D721Med (cell line): ENCODE measurements around the gene CKAP2L.
A peak's percentile ranks its signal among the peaks of the same experiment; 100 is the strongest.

Experiments used
- DNase-seq: peaks from one replicate; pipeline ENCODE4 v3.0.0; 2011; ENCODE audit warnings: low spot score; ENCODE audit not compliant: insufficient read length
- FAIRE-seq: peaks from 2 replicates; lab custom pipeline; 2011; peaks lifted over from hg19 to GRCh38; lab: Jason Lieb, UNC
- CTCF ChIP-seq: IDR thresholded peaks from 2 replicates; pipeline ENCODE4 v1.5.1; 2012; ENCODE audit warnings: mild to moderate bottlenecking, control low read depth; ENCODE audit not compliant: insufficient read depth; ENCODE audit errors: missing control alignments

Gene CKAP2L

GRCh38 chr2:112764071-112765044 is at the start of gene CKAP2L:
TSS of gene CKAP2L (minus strand) at chr2:112764609. CDS start at chr2:112764598, 11 bp downstream.
- DNase-seq (peak; percentile 92), FAIRE-seq (no peak)
- no peak for TF ChIP-seq CTCF

GRCh38 chr2:112813280-112813966 is 49.0 kb upstream of the CKAP2L start:
- FAIRE-seq (no peak), DNase-seq (no peak)
- TF ChIP-seq CTCF = no peak

GRCh38 chr2:112812318-112813267 is 48.2 kb upstream of the CKAP2L start:
- no peak for TF ChIP-seq CTCF
- no peak for FAIRE-seq

GRCh38 chr2:112811841-112812306 is 47.5 kb upstream of the CKAP2L start:
- no peak for TF ChIP-seq CTCF

More at GRCh38 chr2:112812318-112813267, 48.2 kb upstream of the CKAP2L start:
- no peak for DNase-seq

GRCh38 chr2:112811276-112811831 is 46.9 kb upstream of the CKAP2L start:
- no peak for TF ChIP-seq CTCF
- DNase-seq = no peak
- no peak for FAIRE-seq

More at GRCh38 chr2:112811841-112812306, 47.5 kb upstream of the CKAP2L start:
- DNase-seq = no peak
- FAIRE-seq = no peak

GRCh38 chr2:112809112-112809511 is 44.7 kb upstream of the CKAP2L start:
- no peak for TF ChIP-seq CTCF
- no peak for FAIRE-seq
- no peak for DNase-seq
